Activated CD4-positive, alpha-beta T cell treated with anti-CD3 and anti-CD28 coated beads, Interleukin-2, amount 50 U/mL, for 48 hours (primary cell): ENCODE measurements around the gene RPTOR.

ENCODE experiments used
- DNase-seq, 2 experiments: peaks; one replicate each; pipeline ENCODE4 v3.0.0-alpha.2; 2020

The RPTOR gene

DNA sequence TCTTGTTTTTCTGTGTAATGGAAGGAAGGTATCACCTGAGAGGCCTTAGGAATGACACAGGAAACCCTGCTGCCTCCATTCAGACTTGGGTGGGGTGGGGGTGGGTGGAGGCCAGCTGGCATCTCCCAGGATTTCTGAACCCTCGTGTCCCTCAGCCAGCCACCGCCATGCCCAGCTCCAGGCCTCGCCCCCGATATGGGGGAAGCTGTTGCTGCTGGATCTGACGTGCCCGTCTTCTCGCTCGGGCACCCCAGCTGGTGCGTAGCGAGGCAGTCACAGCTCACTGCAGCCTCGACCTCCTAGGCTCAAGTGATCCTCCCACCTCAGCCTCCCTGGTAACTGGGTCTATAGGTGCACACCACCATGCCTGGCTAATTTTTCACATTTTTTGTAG, 227.0 kb downstream of the RPTOR start:
- no peak for DNase-seq

DNA sequence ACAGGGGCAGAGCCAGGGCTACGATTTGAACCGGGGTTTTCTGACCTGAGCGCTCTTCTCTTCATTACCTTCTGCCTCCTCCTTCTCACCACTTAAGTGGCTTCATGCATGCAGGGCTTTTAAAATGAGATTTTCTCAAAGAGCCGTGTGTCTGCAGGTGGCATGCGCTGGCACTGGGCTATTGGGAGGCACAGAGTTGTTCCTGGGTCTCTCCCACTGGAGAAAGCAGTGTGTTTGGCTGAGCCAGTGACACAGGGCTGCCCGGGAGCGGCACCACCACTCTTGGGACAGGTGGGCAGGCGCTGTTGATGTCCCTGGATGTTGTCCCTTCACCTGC, 228.2 kb downstream of the RPTOR start:
- no peak for DNase-seq

DNA sequence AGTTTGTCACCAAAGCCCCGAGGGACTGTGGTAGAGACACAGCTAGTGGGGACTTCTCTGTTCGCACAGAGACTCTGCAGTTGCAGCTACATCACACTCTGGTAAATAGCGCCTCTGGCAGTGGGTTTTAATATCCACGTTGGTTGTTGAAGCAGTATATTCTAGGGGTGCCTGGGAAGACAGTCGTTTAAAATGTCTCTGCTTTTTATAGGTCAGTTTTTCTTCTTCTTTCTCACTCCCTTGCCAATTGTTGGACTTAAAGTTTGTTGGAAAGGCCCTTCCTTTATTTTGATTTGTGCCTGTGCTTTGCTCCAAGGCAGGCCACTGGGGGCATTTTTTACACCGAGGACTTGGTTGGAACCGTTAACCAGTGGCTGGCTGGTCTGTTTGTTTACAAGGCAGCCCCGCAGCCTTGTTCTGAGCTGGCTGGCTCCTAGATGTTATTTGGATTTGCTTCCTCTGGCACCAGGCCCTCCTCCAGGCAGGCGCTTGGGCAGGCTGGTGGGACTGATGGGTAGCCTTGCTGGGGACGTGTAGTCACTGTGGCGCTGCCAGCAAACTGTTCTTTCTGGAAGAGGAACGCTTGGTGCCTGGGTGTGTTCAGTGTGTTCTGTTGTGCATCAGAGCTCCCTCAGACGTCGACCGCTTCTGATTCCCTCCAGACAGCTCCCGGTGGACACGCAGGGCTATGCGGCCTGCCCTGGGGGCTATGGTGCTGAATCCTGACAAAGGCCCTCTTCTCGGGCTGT, 228.8 kb downstream of the RPTOR start:
- no peak for DNase-seq

DNA sequence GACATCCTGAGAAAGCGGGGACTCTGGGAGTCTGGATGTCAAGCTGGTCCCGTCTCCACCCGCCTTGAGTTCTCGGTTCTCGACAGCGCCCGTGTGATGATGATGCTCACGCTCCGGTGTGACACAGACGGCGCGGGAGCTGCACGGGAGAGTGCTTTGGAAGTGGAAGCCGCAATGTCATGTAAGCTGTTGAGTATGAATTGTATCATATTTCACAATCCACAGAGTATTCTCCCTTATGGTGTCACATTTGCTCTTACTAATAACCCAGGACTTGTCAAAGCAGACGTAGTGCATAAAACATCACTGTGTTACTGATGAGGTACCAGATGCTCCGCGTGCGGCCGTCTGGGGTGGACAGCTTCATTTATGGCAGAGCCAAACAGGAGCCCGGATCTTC, 229.5 kb downstream of the RPTOR start:
- no peak for DNase-seq

DNA sequence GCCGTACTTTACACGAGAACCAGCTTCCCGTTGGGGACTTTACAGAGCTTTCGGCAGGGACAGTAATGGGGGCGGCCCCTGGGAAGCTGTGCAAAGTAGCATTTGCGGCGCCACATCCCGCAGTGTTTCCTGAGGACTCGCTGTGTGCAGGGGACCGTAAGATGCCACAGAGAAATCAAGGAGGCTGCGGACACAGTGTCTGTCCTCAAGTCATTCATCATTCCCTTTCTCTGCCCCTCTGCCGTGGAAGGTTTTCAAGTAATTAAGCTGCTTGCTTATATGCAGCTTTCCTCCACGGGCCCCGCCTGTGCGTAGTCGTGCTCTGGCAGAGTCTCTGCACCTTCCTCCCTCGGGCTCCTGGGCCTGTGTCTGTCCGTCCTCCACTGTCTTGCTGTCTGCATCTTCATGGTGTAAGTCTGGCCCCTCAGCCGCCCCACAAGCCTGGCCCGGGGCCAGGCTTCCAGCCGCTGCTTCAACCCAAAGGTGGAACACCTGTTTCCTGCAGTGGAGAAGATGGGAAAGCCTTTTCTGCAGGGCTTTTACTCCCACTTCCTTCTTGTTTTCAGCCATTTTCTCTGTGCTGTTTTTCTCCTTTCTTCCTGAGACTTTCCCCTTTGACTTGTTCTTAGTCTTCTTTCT, 230.1 kb downstream of the RPTOR start:
- no peak for DNase-seq

DNA sequence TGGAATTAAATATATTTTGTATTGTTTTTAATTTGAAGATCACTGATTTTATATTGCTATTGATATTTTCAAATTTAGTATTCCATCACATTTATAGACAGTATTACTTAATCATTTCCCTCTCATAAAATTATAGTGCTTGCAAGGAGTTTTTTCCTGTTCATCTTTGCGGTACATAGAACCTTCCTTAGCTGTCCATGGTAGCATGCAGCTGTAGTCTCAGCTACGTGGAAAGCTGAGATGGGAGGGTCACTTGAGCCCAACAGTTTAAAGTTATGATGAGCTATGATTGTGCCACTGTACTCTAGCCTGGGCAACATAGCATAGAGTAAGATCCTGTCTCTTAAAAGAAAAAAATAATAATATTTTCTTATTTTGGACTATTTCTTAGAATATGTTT, 231.2 kb downstream of the RPTOR start:
- DNase-seq = no peak

DNA sequence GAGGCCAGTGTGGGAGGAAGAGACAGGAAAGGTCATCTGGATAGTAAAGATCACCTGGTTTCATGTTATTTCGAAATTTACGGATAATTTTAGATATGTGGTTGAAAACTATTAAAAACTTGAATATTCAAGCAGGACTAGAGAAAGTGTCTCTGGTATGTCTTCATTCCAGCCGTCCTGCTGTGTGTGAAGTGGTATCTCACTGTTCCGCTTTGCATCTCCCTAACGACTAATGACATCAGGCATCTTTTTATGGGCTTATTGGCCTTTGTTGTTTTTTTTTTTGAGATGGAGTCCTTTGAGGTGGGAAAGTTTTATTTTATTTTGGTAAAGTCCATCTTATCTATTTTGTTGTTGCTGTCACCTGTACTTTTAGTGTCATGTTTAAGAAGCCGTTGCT, 232.6 kb downstream of the RPTOR start:
- DNase-seq = no peak

DNA sequence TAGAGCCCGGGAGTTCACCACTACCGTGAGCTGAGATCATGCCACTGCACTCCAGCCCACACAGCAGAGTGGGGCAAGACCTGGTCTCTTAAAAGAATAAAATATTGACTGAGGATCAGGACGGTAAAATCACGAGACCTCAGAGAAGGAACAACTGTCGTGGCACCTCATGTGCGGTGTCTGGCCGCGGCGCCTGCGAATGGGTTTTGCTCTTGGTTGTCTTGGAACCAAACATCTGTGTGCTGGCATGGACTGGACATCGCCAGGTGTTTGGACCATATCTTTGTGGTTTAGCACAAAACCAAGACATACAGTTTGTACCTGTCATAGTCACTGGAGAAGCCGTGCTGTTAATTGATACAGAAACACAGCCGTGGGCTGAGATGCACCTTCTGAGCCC, 234.1 kb downstream of the RPTOR start:
- no peak for DNase-seq

DNA sequence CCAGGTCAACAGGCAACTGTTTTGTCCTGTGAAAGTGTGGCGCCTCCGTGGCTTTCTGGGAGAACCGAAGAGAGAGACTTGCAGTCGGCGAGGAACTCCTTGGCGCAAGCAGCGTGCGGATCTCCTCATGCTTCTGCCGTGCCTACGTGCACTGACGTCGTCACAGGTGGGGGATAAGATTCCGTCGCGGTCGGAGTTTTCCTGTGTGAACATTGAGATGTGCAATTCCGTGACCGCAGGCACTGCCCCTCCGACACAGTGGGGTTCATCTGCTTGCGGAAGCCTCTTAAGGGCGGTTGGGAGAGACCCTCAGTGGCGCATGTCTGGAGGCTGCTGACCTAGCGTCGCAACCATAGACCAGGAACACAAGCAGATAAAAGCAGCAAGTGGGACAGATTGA, 234.7 kb downstream of the RPTOR start:
- DNase-seq = no peak

DNA sequence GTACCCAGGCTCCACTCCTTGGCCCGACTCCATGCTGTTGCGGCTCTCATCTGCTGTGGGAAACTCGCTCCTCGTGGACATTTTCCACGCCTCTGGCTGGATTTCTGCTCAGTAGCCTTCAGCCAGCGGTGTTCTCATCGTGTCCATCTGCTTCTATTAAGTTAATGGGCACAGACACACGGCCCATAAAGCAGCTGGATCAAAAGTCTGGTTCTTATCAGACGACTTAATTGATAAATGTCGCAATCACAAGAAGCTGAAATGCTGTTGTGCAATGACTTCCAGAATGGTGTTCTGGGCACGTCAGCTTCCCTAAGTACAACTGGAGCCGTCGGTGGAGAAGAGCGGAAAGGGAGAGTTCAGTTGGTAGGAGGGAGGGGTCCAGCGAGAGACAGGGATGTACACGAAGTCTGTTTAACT, 235.3 kb downstream of the RPTOR start:
- no peak for DNase-seq

DNA sequence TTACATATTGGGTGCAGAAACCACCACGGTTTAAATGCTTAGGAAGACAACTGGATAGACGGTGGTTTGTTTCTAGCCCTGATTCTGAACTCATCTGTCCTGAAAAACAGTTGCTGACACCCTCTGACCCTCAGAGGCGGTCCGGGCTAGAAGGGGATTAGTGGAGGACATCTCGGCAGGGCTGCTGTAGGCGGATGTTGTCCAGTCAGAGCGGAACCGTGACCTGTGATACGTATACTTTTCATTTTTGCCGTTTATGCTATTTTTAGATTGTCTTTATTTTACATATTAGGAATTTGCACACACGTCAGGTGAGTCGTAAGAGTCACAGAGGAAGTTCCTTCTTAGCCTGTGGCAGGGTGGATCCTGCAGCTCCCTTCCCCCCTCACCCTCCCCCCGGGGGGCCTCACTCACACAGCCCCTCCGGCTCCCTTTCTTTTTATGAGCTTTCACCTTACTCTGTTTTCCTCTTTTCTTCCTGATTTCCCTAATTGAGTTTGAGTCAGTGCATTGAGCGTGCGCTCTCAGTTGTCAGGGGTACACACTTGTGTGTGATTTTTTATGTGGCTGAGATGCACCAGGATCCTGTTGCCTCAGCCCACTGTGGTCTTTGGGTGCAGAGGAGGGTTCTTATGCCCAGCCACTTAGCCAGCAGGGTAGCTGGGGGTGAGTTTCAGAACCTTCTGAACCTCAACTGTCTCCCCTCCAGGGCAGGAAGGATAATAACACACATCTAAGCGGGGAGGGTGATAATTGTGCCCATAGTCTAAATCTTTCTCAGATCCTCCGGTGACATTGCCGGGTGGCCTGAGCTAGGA, 236.0 kb downstream of the RPTOR start:
- DNase-seq = peak; percentile 61 to 71

DNA sequence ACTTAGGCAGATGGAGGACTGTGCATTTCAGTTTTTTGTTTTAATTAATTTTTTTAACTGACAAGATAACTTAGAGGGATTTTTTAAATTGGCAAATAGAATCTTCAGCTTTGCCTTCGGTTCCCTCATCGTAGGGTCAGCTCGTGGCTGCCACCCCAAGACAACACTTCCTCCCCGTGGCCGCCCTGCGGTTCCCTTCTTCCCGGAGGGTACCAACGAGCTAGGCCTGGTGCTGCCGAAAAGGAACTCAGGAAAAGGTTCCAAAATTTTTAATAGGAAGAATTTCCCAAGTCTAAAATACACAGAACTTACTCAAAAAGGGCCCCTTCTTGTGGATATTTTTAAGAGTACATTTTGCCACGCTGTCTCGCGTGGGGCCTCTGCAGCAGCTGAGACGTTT, 236.6 kb downstream of the RPTOR start:
- no peak for DNase-seq

DNA sequence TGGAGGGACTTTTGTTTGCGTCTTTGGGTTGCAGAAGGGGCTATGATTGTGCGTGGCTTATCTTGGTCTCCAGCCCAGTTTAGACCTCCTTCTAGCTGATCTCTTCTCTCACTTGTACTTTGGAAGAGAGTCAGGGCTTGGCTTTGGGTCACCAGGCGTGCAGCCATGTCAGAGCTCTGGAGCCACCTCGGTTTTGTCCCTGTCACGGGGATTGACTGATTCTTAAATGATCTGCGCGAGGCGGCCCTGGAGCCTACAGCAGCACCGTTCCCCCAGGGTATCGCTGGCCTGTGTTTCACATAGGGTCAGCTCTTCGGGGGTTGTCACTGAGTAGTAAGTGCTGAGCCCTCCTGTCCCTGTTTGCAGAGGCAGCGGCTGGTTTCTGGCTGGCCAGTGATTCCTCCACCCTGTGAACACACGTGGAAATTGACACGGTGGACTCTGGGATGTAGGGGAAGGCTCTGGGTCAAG, 237.2 kb downstream of the RPTOR start:
- DNase-seq = no peak

DNA sequence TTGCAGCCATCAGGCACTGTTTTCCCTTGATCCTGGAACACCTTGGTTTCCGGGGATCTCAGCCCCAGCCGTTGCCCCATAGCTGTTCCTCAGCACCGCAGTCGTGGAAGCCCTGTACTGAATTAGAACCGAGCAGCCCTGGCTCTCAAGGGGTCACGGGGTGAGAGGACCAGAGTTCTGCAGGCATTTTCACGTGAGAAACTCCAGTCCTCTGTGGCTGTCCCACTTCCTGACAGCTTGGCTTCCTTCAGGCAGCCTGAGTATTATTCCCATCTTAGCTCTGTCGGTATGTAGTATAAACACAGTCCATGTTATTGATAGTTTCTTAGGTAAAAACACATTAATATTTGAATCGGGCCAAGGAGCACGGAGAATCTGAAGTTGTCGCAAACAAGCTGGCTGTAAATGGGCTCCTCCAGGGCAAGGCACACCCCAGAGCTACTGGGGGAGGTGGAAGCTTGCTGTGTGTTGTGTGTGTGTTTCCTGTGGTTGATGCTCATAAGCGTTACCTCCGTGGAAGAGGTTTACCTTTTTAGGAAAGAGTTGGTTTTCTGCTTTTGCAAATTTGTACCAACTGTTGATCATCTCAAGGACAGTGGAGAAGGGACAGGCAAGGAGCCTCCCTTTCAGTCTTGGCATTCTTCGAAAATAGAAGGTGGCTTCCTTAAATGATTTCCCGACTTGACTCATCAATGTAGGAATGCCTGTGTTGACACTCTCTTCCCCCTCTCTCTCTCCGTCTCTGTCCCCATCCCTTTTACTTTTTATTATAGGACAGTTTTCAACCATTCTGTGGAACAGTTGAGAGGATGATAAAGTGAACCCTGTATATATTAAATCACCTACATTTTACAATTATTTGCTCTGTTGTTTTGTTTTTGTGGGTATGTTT, 238.1 kb downstream of the RPTOR start:
- DNase-seq = no peak

DNA sequence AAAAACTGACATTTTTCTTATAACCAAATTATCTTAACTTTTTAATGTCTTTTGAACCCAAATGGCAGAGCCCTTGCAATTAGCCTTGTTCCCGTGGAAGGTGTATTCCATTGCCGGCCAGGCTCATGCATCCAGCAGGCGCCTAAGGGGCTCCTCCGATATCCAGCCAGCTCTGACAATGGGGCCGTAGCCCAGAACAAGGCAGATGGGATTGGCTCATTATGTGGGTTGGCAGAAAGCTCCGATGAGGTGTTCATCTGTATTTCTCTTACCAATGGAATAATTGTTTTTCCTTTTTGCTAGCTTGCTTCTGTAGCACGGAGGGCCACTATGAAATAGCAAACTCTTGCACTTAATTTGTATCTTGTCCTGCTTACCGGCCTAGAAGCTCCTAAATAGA, 238.8 kb downstream of the RPTOR start:
- DNase-seq = no peak

DNA sequence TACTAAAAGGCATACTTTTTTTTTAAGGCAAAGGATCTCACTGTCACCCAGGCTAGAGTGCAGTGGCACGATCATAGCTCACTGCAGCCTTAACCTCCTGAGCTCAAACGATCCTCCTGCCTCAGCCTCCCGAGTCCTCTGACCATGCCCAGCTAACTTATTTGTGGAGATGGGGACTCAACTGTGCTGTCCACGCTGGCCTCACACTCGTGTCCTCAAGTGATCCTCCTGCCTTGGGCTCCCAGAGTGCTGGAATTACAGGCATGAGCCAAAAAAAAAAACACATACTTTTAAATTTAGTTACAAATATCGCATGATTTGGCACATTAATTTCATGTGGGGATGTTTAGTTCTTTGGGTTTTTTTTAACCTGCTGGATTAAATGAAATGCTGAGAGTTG, 239.3 kb downstream of the RPTOR start:
- no peak for DNase-seq

DNA sequence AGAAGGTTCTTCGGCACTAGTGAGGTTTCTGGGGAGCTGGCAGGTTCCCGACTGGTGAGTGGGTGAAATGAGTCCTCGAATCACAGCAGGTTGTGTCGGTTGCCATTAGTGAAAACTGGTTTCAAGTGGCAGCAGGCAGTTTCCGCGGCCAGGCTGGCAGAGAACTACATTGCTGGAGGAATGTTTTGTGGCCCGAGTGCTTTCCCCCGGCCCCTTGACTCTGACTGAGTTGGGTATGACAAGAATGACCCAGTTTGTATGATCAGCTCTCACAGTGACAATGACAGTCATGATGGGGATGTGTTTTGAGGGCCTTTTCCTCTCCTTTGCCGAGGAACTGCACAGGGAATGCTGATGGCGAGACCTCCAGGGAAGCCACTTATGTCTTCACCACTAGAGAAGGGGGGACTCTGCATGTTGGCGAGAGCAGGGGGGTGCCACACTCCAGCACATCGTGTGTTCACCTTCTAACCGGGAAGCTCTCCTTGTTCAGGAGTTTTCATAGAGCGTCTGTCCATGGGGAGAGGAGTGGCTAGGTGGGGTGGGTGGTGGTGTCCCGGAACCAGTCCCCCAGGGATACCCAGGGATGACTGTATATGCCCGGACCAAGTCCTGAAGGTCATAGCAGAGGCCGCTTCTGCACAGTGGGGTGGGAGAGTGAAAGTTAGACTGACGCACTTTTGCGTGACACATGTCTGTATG, 241.0 kb downstream of the RPTOR start:
- DNase-seq = peak; percentile 66 to 72

DNA sequence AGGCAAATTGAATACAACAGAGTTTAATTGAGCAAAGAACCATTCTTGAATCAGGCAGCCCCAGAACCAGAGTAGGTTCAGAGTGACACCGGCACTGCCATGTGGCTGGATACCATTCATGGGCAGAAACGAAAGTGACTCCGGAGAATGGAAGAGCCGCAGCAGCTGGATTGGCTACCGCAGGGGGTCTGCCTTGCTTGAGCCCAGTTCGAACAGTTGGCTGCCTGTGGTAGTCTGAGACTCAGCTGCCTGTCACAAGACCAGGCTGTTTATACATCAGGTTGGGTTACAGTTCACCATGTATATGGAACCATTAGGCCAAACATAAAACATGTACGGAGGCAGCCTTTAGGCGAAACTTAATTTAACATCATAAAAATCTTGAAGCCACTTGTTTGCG, 241.8 kb downstream of the RPTOR start:
- DNase-seq = no peak

DNA sequence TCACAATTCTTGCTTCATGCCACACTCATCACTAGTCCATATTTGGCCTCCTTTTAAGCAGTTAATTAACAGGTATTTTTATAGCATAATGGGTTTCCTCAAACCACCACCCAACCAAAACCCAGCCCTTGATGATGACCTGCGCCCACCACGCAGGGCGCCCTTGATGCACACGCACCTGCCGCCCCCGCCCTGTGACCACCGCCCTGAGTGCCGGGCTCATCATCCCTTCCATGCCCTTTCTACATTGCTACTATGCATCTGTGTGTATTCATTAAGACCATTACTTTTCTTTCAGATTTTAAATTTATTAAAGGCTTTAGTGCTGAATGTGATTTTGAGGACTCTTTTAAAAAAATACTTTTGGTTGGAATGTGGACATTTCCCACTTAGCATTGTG, 242.2 kb downstream of the RPTOR start:
- DNase-seq = no peak

DNA sequence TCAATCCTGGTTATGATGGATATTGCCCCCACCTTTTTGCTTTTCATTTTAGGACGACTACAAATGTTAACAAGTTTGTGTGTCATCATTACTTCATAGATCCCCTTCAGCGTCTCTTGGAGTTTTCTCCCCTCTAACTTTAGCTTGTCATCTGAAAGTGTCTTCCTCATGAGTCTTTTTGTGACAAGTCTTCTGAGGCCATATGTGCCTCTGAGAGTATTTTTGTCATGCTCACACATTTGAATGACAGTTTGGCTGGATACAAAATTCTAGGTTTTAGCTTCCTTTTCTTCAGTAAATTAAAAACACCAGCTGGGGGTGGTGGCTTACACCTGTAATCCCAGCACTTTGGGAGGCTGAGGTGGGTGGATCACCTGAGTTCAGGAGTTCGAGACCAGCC, 243.2 kb downstream of the RPTOR start:
- DNase-seq = no peak

DNA sequence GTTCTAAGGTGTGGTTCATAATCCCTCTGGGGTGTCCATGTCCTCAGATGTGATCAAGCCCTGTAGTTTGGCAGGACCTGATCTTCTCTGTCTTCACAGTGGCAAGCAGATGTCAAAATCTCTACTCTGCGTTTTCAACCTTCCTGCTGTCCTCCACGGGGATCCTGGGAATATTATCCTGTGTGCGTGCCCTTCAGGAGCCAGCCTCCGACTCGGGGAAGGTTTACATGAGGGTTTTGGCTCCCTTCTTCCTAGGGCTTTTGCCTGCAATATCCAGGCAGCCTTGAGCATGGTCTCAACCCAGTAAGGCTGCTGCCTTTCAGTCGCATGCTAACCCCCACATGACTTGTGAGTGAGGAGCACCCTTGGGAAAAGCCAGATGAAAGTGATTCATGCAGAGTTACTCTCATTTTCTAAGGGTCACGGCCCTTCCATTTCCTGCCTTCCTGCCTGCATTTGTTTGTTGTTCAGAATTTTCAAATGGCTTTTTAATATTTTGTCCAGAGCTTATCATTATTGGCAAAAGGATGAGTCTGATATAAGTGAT, 244.8 kb downstream of the RPTOR start:
- peak in 1 of 2 experiments; percentile 52 for DNase-seq
